ENCODE results near the gene AZU1.
"Not testable (repeated sequence)": the region's sequence is repeated elsewhere in the genome, so short reads cannot be mapped to it uniquely, and the experiment has no call there.

AZU1 gene

DNA sequence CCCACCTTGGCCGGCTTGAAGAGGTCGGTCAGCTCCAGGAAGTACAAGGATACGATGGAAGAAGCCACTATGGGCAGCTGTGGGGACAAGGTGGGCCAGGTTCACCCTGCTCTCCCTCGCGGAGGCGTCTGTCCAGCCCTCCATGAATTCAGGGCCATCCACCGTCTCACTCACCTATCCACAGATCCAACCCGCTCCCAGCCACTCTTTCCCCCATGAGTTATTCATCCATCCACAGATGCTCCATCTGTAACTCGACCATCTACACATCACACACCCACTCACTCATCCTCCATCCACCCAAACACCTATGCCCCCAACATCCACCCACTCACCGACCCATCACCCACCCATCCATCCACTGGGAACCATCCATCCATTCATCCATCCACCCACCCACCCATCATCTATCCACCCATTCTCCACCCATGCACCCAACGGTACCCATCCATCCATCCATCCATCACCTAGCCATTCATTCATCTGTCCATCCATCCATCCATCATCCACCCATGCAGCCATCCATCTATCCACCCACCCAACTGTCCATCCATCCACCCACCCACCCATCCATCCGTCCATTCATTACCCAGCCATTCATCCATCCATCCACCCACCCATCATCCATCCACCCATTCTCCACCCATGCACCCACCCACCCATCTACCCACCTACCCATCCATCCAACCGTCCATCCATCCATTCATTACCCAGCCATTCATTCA is 11.7 kb upstream of the AZU1 start:
- Histone ChIP-seq H3K9ac (ENCODE audit: insufficient read length) (no peak overlapping the region), H3K36me3 (ENCODE audit: insufficient read depth, low read length) (peaks cover 32% of the 10 kb centered on the region), H3K27ac (no peak overlapping the region), H3K9me3 (ENCODE audit: low read depth, low read length) (no peaks in the 10 kb centered on the region), H3K4me3 (no peak overlapping the region)
- no peak for DNase-seq (ENCODE audit: low read depth, low spot score)
- TF ChIP-seq FOXP2 (optimal IDR thresholded peaks at IDR 0.05; ENCODE audit: control extremely low read depth, extremely low read length, insufficient read depth), result no peak
- TF ChIP-seq POLR2AphosphoS5 (IDR thresholded peaks at IDR 0.05; ENCODE audit: borderline replicate concordance, low read depth, low read length), result no peak

DNA sequence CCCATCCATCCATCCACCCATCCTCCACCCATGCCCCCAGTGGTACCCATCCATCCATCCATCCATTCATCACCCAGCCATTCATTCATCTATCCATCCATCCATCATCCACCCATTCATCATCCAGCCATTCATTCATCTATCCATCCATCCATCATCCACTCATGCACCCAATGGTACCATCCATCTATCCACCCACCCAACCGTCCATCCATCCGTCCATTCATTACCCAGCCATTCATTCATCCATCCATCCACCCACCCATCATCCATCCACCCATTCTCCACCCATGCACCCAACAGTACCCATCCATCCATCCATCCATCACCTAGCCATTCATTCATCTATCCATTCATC is 11.2 kb upstream of the AZU1 start:
- no peak for DNase-seq (ENCODE audit: low read depth, low spot score)
- peaks cover 27% of the 10 kb centered on the region for H3K36me3 ChIP-seq (ENCODE audit: insufficient read depth, low read length)
- no peak overlapping the region for H3K4me3 ChIP-seq
- no peak overlapping the region for H3K9ac ChIP-seq (ENCODE audit: insufficient read length)
- H3K9me3 ChIP-seq (ENCODE audit: low read depth, low read length), result no peaks in the 10 kb centered on the region
- H3K27ac ChIP-seq, result no peak overlapping the region
- TF ChIP-seq EZH2 (IDR thresholded peaks at IDR 0.05) (no peak), POLR2AphosphoS5 (IDR thresholded peaks at IDR 0.05; ENCODE audit: borderline replicate concordance, low read depth, low read length) (no peak), FOXP2 (optimal IDR thresholded peaks at IDR 0.05; ENCODE audit: control extremely low read depth, extremely low read length, insufficient read depth) (no peak)

DNA sequence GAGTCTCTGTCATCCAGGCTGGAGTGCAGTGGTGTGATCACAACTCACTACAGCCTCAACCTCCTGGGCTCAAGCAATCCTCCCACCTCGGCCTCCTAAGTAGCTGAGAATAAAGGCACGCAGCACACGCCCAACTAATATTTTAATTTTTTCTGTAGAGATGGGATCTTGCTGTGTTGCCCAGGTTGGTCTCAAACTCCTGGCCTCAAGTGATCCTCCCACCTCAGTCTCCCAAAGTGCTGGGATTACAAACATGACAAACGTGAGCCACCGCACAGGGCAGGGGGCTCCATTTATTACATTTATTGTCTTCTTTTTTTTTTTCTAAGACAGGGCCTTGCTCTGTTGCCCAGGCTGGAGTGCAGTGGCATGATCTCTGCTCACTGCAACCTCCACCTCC is 7.4 kb upstream of the AZU1 start:
- not testable (repeated sequence) for H3K4me3 ChIP-seq; DNase-seq (ENCODE audit: low read depth, low spot score); H3K36me3 ChIP-seq (ENCODE audit: insufficient read depth, low read length); H3K27ac ChIP-seq; H3K9ac ChIP-seq (ENCODE audit: insufficient read length); H3K9me3 ChIP-seq (ENCODE audit: low read depth, low read length)

DNA sequence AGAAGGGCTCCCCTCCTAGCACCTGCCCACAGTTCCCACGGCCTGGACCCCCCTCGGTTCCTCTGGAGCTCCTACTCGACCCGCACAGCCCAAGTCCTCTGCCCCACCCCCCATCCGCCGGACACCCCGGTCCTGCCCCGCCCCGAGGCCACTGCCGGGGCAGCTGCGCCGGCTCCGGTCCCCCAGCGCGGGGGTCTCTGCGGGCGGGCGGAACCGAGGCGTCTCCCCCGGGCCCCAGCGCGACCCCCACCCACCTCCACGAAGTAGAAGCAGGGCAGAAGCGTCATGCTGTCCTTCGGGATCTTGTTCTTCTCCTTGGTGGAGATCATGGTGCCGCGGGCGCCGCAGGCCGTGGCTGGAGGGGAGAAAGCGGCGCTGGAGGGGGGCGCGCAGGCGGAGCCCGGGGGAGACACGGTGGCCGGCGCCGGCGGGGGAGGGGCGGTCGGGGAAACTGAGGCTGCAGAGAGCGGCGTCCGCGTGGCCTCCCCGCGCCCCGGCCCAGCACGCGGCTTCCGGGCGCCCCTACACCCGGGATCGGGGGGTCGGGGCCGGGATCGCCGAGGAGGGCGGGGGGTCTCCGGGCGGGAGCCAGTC is 6.3 kb upstream of the AZU1 start:
- peak overlapping the region; percentile 87 for H3K4me3 ChIP-seq
- TF ChIP-seq EZH2 (IDR thresholded peaks at IDR 0.05) (no peak), FOXP2 (optimal IDR thresholded peaks at IDR 0.05; ENCODE audit: control extremely low read depth, extremely low read length, insufficient read depth) (no peak), POLR2AphosphoS5 (IDR thresholded peaks at IDR 0.05; ENCODE audit: borderline replicate concordance, low read depth, low read length) (no peak)
- no peak for DNase-seq (ENCODE audit: low read depth, low spot score)
- H3K9me3 ChIP-seq (ENCODE audit: low read depth, low read length), result no peaks in the 10 kb centered on the region
- H3K9ac ChIP-seq (ENCODE audit: insufficient read length), result peak overlapping the region; percentile 84
- no peaks in the 10 kb centered on the region for H3K36me3 ChIP-seq (ENCODE audit: insufficient read depth, low read length)
- no peak overlapping the region for H3K27ac ChIP-seq

DNA sequence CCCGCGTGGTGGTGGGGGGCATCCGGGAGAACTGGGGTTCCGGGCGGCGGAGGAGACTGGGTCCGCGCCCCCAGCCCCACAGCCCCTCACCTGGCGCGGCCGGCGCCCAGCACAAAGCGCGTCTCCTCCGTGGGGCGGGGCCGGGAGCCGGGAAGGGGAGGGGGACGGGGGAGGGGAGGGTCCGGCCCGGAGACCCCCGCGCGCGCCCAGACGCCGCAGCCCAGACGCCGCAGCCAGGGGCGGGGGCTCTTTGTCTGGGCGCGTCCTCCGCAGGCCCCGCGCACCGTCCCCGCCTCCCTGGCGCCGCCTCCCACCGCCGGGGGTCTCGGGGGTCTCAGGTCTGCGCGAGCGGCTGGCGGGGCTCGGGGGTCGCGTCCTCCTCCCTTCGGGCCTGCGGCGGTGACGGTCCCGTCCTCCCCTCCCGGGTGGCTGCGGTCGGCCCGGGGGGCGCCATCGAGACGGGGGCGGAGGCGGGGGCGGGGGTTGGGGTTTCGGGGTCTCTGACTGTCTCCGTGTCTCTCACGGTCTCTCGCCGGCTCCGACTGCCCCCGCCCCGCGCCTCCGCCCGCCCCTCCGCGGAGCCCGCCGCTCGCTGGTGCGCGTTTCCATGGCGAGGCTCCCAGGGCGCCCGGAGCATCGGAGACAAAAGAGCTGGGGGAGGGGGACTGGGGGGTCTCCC is 5.7 kb upstream of the AZU1 start, which contains the start of gene PLPPR3:
TSS of gene PLPPR3 (minus strand) at position 131 of the 679 bp plus-strand sequence. CDS start 396 bp downstream, outside the sequence.
- no peak for DNase-seq (ENCODE audit: low read depth, low spot score)
- Histone ChIP-seq H3K9ac (ENCODE audit: insufficient read length) (peak within 1 kb of the TSS; percentile 84), H3K27ac (no peak within 1 kb of the TSS), H3K9me3 (ENCODE audit: low read depth, low read length) (no peaks in the 10 kb centered on the region), H3K36me3 (ENCODE audit: insufficient read depth, low read length) (no peaks in the 10 kb centered on the region), H3K4me3 (peak within 1 kb of the TSS; percentile 87)
- TF ChIP-seq POLR2AphosphoS5 (IDR thresholded peaks at IDR 0.05; ENCODE audit: borderline replicate concordance, low read depth, low read length), result no peak
- no peak for TF ChIP-seq FOXP2 (optimal IDR thresholded peaks at IDR 0.05; ENCODE audit: control extremely low read depth, extremely low read length, insufficient read depth)
- no peak for TF ChIP-seq EZH2 (IDR thresholded peaks at IDR 0.05)

DNA sequence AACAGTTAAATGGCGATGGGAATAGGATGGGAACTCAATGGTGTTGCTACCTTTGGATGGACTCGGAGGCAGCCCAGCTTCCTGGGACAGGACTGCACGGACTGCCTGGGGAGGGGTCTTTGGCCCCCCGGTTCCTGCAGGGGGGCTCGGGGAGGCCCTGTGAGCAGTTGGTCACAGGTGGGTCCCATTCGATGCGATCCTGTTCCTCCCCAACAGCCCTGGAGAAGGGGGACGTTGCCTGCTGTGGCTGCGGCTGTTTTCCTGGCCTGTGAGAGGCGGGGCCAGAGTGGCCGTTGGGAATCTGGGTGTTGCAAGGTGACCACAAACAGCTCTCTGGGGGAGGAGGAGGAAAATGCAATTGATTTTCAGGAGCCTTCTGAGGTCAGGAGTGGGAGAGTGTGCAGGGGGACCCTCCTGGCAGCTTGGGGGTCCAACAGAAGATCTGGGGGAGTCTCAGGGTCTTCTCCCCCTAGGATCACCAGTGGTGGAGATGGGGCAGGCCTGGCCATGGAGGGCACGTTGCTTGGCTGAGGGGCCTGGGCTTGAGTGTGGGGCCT is 4.0 kb upstream of the AZU1 start:
- Histone ChIP-seq H3K9me3 (ENCODE audit: low read depth, low read length) (no peaks in the 10 kb centered on the region), H3K27ac (no peak overlapping the region), H3K9ac (ENCODE audit: insufficient read length) (no peak overlapping the region), H3K4me3 (no peak overlapping the region), H3K36me3 (ENCODE audit: insufficient read depth, low read length) (no peaks in the 10 kb centered on the region)
- DNase-seq (ENCODE audit: low read depth, low spot score), result no peak
- TF ChIP-seq EZH2 (IDR thresholded peaks at IDR 0.05) (no peak), POLR2AphosphoS5 (IDR thresholded peaks at IDR 0.05; ENCODE audit: borderline replicate concordance, low read depth, low read length) (no peak), FOXP2 (optimal IDR thresholded peaks at IDR 0.05; ENCODE audit: control extremely low read depth, extremely low read length, insufficient read depth) (no peak)

DNA sequence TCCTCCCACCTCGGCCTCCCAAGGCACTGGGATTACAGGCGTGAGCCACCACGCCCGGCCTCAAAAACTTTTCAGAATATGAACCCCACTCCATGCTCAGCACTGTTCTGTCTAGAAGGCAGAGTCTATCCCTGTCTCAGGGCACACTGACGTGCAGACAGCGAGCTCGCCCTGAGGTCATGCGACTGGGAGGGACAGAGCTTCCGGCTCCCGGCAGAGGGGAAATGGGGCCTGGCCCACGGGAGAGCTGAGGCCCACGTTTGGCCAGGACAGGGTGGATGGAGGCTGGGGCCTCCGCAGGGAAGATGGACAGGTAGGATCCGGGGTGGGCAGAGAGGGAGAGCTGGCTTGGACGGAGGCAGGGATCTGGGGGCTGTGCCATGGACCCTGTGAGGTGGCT is 2.8 kb upstream of the AZU1 start:
- DNase-seq (ENCODE audit: low read depth, low spot score), result no peak
- H3K4me3 ChIP-seq, result no peak overlapping the region
- H3K9ac ChIP-seq (ENCODE audit: insufficient read length), result no peak overlapping the region
- no peak for TF ChIP-seq EZH2 (IDR thresholded peaks at IDR 0.05)
- TF ChIP-seq POLR2AphosphoS5 (IDR thresholded peaks at IDR 0.05; ENCODE audit: borderline replicate concordance, low read depth, low read length), result no peak
- no peak overlapping the region for H3K27ac ChIP-seq
- H3K36me3 ChIP-seq (ENCODE audit: insufficient read depth, low read length), result no peaks in the 10 kb centered on the region
- no peaks in the 10 kb centered on the region for H3K9me3 ChIP-seq (ENCODE audit: low read depth, low read length)

DNA sequence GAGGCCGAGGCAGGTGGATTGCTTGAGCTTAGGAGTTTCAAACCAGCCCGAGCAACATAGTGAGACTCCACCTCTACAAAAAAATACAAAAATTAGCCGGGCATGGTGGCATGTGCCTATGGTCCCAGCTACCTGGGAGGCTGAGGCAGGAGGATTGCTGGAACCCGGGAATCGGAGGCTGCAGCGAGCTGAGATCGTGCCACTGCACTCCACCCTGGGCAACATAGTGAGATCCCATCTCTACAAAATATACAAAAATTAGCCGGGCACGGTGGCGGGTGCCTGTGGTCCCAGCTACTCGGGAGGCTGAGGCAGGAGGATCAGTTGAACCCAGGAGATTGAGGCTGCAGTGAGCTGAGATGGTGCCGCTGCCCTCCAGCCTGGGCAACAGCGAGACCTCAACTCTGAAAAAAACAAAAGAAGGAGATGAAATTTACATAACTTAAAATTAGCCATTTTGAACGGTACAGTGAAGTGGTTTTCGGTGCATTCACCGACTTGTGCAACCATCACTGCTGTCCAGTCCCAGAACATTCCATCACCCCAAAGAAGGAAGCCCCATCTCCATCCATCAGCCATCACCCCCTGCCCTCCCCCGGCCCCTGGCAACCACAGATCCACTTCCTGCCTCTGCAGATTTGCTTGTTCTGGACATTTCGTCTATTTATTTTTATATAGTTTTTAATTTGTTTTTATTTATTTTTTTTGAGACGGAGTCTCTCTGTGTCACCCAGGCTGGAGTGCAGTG is 1.6 kb upstream of the AZU1 start:
- H3K36me3 ChIP-seq (ENCODE audit: insufficient read depth, low read length), result no peaks in the 10 kb centered on the region
- no peak for DNase-seq (ENCODE audit: low read depth, low spot score)
- H3K4me3 ChIP-seq, result no peak overlapping the region
- TF ChIP-seq EZH2 (IDR thresholded peaks at IDR 0.05) (no peak), FOXP2 (optimal IDR thresholded peaks at IDR 0.05; ENCODE audit: control extremely low read depth, extremely low read length, insufficient read depth) (no peak), POLR2AphosphoS5 (IDR thresholded peaks at IDR 0.05; ENCODE audit: borderline replicate concordance, low read depth, low read length) (no peak)
- no peak overlapping the region for H3K9ac ChIP-seq (ENCODE audit: insufficient read length)
- H3K9me3 ChIP-seq (ENCODE audit: low read depth, low read length), result no peaks in the 10 kb centered on the region
- no peak overlapping the region for H3K27ac ChIP-seq

Data from SK-N-MC (cell line).